Mucosa of rectum (tissue), 2 donors: ENCODE data around the gene RAB8A.
"Not testable (repeated sequence)": the region's sequence is repeated elsewhere in the genome, so short reads cannot be mapped to it uniquely, and the experiment has no call there.

ENCODE experiments used
- H3K27ac ChIP-seq, 2 donors: one replicate each; pipeline ENCODE4 v1.7.0; 2013; ENCODE audit warnings: inconsistent platforms in 2 of 2, low read depth in 2 of 2, low read length in 2 of 2
- H3K27me3 ChIP-seq, 2 donors: one replicate each; pipeline ENCODE4 v1.7.0; 2013; ENCODE audit warnings: low read length in 2 of 2; ENCODE audit not compliant: control insufficient read depth in 2 of 2, insufficient read depth in 2 of 2
- H3K36me3 ChIP-seq, 2 donors: one replicate each; pipeline ENCODE4 v1.7.0; 2013; ENCODE audit warnings: low read length in 2 of 2; ENCODE audit not compliant: control insufficient read depth in 2 of 2, insufficient read depth in 2 of 2
- H3K4me1 ChIP-seq, 2 donors: one replicate each; pipeline ENCODE4 v1.7.0; 2013; ENCODE audit warnings: low read length in 2 of 2, mild to moderate bottlenecking in 1 of 2; ENCODE audit not compliant: control insufficient read depth in 2 of 2, insufficient read depth in 2 of 2
- H3K4me3 ChIP-seq, 2 donors: one replicate each; pipeline ENCODE4 v1.7.0; 2013; ENCODE audit warnings: low read length in 2 of 2
- H3K9ac ChIP-seq, 2 donors: one replicate each; pipeline ENCODE4 v1.7.0; 2013; ENCODE audit warnings: low read length in 2 of 2, low read depth in 1 of 2, mild to moderate bottlenecking in 1 of 2
- H3K9me3 ChIP-seq, 2 donors: one replicate each; pipeline ENCODE4 v1.7.0; 2013; ENCODE audit warnings: low read length in 2 of 2; ENCODE audit not compliant: control insufficient read depth in 2 of 2
- donor health status: healthy.
- donor health status: Normal muscosa, but diverticular disease.

Gene RAB8A

DNA sequence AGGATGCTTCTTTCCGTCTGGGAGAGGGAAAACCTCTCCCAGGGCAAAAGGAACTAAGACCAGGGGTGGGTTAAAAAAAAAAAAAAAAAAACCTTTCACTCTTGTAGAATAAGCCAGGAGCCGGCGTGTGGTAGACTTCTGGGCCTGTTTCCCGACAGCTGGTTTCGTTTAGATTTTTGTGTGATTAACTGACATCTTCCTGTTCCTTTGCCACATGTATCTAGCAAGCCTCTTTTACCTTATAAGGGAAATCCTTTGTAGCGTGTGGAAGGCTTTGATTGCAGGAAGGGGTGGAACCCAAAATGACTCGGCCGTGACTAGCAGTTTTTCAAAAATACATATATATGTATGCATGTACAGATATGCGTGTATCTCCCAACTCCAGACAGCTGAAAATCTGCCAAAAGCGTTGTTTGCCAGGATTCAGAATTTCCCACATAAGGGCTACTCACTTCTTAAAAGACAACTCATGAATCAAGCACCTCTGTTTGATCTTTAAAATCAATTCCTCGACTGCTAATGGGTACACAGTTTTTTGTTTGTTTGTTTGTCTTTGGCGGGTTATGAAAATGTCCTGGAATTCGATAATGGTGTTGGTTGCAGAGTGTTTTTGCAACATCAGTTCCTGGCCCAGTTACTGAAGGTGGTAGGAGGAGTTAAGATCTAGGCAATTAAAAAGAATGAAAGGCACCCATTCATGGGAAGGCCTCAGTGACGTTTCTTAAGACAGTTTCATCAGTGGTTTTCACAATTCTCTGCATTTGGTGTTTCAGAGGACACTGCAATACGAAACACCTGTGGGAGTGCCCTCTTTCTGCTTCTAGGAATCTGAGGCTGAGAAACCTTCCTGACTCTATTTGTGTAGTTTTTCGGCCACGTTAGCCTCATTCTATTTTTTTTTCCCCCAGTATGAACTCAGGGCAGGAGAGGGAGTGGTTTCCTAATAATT lies 32.7 kb upstream of the RAB8A start:
- Histone ChIP-seq H3K9ac (peak overlapping the region; percentile 90 to 97), H3K4me1 (peaks cover 23 to 32% of the 10 kb centered on the region in 2 donors), H3K9me3 (no peaks in the 10 kb centered on the region), H3K27ac (peak overlapping the region; percentile 98 to 99), H3K36me3 (peaks cover 20 to 32% of the 10 kb centered on the region in 2 donors), H3K27me3 (no peaks in the 10 kb centered on the region), H3K4me3 (peak overlapping the region; percentile 75 to 77)

DNA sequence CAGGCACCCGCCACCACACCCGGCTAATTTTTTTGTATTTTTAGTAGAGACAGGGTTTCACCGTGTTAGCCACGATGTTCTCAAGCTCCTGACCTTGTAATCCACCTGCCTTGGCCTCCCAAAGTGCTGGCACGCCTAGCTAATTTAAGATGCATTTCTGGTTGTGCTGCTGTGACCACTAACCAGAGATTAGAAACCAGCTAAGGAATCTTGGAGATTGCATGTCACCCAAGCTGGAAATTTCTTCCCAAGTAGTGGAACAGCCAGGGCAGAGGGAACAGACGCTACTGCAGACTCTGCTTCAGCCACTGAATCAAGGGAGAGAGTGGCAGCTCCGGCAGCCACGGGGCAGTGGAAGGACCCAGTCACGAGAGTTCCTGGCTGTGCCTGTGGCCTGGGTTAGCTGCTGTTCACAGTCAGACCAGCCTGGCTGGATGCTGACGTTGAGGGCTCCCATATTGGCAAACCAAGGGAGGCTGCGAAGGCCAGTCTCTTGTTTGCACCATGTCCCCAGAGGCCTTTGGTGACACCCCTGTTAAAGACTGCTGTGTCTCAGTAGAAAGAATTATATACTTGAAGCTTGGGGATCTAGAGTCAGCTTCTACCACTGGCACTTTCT lies 27.5 kb upstream of the RAB8A start:
- peaks cover 58 to 74% of the 10 kb centered on the region in 2 donors for H3K36me3 ChIP-seq
- H3K4me1 ChIP-seq: peaks cover 22 to 26% of the 10 kb centered on the region in 2 donors
- H3K4me3 ChIP-seq: no peak overlapping the region
- no peak overlapping the region for H3K9ac ChIP-seq
- no peaks in the 10 kb centered on the region for H3K9me3 ChIP-seq
- no peaks in the 10 kb centered on the region for H3K27me3 ChIP-seq
- no peak overlapping the region for H3K27ac ChIP-seq

DNA sequence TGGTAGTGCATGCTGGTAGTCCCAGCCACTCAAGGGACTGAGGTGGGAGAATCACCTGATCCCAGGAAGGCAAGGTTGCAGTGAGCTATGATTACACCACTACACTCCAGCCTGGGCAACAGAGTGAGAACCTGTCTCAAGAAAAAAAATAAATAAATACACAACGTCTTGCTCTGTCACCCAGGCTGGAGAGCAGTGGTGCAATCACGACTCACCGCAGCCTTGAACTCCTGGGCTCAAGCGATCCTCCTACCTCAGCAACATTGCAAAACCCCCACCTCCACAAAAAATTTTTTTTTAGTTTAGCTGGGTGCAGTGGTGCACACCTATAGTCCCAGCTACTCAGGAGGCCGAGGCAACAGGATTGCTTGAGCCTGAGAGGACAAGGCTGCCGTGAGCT lies 26.6 kb upstream of the RAB8A start:
- no peak overlapping the region for H3K27ac ChIP-seq
- no peaks in the 10 kb centered on the region for H3K27me3 ChIP-seq
- peaks cover 61 to 81% of the 10 kb centered on the region in 2 donors for H3K36me3 ChIP-seq
- H3K9me3 ChIP-seq: no peaks in the 10 kb centered on the region
- H3K4me1 ChIP-seq: peaks cover 17 to 25% of the 10 kb centered on the region in 2 donors
- peak overlapping the region in 1 of 2 donors; percentile 6 for H3K9ac ChIP-seq
- no peak overlapping the region for H3K4me3 ChIP-seq

DNA sequence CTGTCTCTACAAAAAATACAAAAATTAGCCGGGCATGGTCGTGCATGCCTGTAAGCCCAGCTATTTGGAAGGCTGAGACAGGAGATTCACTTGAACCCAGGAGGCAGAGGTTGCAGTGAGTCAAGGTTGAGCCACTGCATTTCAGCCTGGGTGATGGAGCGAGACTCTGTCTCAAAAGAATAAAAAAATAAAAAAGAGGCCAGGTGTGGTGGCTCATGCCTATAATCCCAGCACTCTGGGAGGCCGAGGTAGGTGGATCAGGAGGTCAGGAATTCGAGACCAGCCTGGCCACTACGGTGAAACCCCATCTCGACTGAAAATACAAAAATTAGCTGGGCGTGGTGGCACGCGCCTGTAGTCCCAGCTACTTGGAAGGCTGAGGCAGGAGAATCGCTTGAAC lies 24.3 kb upstream of the RAB8A start:
- not testable (repeated sequence) for H3K4me3 ChIP-seq, H3K27ac ChIP-seq, H3K9me3 ChIP-seq, H3K9ac ChIP-seq, H3K27me3 ChIP-seq
- H3K4me1 ChIP-seq: peaks cover 14 to 22% of the 10 kb centered on the region in 2 donors
- peaks cover 70 to 87% of the 10 kb centered on the region in 2 donors for H3K36me3 ChIP-seq

DNA sequence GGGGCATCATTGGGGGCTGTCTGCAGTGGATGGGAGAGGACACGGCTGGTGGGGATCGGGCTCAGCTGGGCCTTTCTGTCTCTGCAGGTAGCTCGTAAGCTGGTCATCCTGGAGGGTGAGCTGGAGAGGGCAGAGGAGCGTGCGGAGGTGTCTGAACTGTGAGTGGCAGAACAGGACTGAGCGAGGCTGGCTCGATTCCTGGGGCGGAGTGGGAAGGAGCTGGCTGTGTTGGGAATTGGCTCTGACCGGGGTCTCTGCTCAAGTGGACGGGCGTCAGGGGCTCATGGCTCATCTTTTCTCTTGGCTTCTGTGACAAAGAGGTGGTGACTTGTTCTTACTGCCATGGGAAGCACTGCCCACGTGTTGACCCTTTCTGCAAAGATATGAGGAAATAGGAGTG lies 23.7 kb upstream of the RAB8A start:
- Histone ChIP-seq H3K27me3 (no peaks in the 10 kb centered on the region), H3K4me3 (no peak overlapping the region), H3K4me1 (peaks cover 14 to 22% of the 10 kb centered on the region in 2 donors), H3K27ac (peak overlapping the region; percentile 62 to 65), H3K9ac (peak overlapping the region; percentile 32 to 39), H3K9me3 (no peaks in the 10 kb centered on the region), H3K36me3 (peaks cover 71 to 86% of the 10 kb centered on the region in 2 donors)

DNA sequence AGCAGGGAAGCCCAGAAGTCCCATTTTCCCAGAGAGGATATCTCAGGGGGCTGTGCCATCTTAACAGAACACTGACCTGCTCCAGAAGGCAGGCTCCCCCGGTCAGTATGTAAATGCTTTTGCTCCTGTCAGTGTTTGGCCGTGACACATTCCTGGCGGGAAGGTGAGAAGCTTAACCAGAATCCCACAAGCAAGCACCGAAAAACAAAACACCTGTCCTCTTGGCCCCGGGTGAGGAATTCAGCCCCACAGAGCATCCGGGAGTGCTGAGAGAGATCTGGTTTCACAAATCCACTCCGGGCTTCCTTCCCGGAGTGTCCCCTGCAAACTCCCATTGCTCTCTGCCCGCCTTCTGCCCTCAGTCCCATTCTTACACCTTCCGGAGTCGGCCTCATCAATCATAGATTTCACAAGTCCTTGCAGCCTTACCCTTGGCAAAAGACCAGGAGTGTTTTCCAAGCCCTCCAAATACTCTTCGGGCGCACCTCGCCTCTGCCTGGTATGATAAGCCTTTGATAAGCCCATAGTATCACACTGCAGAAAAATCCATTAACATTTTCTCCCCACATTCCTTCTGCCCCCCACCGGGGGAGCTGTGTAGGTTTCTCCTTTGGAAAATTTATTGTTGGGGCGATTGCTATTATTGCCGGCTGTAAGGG lies 23.2 kb upstream of the RAB8A start:
- H3K4me1 ChIP-seq: peaks cover 14 to 24% of the 10 kb centered on the region in 2 donors
- peak overlapping the region; percentile 62 to 65 for H3K27ac ChIP-seq
- H3K27me3 ChIP-seq: no peaks in the 10 kb centered on the region
- no peak overlapping the region for H3K4me3 ChIP-seq
- H3K9ac ChIP-seq: peak overlapping the region; percentile 32 to 39
- no peaks in the 10 kb centered on the region for H3K9me3 ChIP-seq
- peaks cover 70 to 86% of the 10 kb centered on the region in 2 donors for H3K36me3 ChIP-seq

DNA sequence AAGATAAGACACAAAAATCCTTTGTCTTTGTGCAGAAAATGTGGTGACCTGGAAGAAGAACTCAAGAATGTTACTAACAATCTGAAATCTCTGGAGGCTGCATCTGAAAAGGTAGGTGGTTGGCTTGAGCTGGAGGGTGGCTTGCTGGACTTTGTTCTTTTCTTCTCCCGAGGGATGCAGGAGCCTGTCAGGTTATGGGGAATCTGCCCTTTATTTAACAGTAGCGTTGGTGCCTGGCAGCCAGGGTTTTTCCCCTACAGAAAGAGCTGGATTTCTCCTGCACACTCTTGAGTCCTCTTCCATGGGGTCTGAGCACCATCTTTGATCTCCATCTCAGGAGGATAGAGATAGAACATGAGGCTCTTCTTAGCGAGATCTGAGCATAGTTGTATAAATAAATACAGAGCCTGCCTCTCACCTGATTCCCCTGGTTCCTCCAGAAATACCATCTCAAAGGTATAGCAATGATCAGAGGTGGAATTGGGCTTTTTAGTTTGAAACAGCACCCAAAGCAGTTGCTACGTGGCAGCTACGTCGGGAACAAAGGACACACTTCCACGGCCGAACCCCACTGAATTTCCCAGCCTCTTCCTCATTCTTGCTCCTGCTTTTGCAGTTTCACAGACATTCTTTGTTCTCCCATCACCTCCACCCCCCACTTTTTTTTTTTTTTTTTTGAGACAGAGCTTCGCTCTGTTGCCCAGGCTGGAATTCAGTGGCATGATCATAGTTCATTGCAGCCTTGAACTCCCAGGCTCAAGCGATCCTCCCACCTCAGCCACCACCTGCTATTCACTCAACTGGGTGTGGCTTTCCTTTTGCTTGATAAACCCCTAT lies 22.5 kb upstream of the RAB8A start:
- peak overlapping the region; percentile 62 to 65 for H3K27ac ChIP-seq
- H3K36me3 ChIP-seq: peaks cover 69 to 86% of the 10 kb centered on the region in 2 donors
- peaks cover 14 to 26% of the 10 kb centered on the region in 2 donors for H3K4me1 ChIP-seq
- no peak overlapping the region for H3K4me3 ChIP-seq
- H3K9ac ChIP-seq: peak overlapping the region in 1 of 2 donors; percentile 23
- no peaks in the 10 kb centered on the region for H3K9me3 ChIP-seq
- no peaks in the 10 kb centered on the region for H3K27me3 ChIP-seq

DNA sequence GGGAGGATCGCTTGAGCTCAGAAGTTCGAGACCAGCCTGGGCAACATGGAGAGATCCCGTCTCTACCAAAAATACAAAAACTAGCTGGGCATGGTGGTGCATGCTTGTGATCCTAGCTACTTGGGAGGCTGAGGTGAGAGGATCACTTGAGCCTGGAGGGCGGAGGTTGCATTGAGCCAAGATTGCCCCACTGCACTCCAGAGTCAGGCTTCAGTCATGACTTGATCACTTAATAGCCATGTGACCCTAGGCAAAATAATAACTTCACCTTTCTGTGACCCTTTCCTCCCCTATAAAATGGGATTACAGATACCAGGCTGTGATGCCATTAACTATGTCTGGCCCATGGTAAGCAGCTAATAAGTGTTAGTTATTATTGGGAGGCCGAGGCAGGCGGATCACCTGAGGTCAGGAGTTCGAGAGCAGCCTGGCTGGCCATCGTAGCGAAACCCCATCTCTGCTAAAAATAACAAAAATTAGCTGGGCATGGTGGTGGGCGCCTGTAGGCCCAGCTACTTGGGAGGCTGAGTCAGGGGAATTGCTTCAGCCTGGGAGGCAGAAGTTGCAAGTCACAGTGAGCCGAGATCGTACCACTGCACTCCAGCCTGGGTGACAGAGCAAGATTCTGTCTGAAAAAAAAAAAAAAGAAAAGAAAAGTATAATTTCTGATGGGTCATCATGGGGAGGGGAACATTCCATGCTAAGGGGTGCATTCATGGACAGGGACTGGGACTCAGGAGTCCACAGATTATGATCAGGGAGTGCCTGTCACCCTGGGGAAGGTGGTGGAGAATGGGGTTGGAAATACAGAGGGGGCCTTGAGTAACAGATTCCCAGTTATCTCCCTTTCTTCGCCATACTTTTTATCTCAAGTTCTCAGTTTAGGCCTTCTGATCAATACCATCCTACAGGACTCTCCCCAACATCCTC lies 19.9 kb upstream of the RAB8A start:
- no peaks in the 10 kb centered on the region for H3K27me3 ChIP-seq
- H3K9me3 ChIP-seq: no peaks in the 10 kb centered on the region
- no peak overlapping the region for H3K4me3 ChIP-seq
- H3K36me3 ChIP-seq: peaks cover 65 to 85% of the 10 kb centered on the region in 2 donors
- H3K27ac ChIP-seq: no peak overlapping the region
- no peak overlapping the region for H3K9ac ChIP-seq
- H3K4me1 ChIP-seq: peaks cover 14 to 29% of the 10 kb centered on the region in 2 donors
